ENCODE measurements around the gene OR2B2.

OR2B2 gene

DNA sequence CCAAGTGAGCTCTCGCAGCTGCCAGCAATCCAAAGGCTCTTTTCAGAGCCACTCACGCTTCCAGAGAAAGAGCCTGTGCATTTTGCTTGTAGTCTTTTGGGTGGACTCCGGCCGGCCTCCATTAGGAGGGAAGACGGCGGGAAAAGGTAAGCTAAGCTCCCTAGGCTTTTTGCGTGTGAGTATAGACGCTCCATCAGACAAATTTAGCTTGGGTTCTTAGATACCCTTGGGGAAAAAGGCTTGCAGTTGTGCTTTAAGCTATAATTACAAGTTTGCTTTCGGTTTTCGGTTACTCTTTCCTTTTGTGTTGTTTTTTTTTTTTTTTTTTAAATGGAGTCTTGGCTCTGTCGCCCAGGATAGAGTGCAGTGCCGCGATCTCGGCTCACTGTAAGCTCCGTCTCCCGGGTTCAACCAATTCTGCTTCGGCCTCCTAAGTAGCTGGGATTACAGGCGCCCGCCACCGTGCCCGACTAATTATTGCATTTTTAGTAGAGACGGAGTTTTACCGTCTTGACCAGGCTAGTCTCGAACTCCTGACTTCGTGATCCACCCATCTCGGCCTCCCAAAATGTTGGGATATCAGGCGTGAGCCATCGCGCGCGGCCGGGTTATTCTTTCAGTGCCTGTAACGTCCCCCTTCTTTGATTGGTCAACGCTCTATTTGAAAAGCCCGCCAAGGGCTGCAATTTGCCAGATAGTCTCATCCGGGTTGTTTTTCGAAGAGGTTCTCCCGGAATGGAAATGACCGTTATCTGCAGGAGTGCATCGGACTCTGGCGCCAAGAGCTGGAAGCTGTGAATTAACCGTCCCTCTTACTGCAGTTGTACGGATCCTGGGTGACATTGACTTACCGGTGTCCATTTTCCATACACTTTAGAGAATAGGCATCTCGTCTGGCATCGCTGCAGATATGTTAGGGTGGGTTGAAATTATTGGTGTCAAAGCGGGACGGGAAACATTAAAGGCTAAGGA is 18.1 kb downstream of the OR2B2 start:
- peak; percentile 87 for DNase-seq (ENCODE audit: low read depth, low spot score)

DNA sequence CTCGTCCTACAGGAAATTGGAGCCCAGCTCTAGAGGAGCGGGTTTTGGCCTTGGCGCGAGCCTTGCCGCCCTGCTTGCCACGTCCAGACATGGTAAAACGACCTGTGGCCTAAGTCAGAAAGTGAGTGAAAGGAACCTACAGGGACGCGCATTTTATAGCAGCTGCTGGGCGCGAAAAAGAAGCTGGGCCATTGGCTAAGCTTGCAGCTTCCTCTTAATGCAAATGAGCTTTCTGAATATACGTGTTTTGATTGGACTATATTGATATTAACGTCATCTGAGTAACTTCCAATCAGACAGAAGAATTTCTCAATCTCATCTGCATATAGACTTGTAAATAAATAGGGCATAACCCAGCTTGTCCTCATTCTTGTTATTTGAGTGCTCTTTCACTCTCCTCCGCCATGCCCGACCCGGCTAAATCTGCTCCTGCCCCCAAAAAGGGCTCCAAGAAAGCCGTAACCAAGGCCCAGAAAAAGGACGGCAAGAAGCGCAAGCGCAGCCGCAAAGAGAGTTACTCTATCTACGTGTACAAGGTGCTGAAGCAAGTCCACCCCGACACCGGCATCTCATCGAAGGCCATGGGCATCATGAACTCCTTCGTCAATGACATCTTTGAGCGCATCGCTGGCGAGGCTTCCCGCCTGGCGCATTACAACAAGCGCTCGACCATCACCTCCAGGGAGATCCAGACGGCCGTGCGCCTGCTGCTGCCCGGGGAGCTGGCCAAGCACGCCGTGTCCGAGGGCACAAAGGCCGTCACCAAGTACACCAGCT is 18.9 kb downstream of the OR2B2 start:
- DNase-seq (ENCODE audit: low read depth, low spot score): peak; percentile 97

- DNase-seq (ENCODE audit: low read depth, low spot score): no peak
These were observed 19.5 kb downstream of the OR2B2 start for GRCh38 chr6:27892649-27893058.

GRCh38 chr6:27891320-27891875 is 20.8 kb downstream of the OR2B2 start:
- no peak for DNase-seq (ENCODE audit: low read depth, low spot score)

DNA sequence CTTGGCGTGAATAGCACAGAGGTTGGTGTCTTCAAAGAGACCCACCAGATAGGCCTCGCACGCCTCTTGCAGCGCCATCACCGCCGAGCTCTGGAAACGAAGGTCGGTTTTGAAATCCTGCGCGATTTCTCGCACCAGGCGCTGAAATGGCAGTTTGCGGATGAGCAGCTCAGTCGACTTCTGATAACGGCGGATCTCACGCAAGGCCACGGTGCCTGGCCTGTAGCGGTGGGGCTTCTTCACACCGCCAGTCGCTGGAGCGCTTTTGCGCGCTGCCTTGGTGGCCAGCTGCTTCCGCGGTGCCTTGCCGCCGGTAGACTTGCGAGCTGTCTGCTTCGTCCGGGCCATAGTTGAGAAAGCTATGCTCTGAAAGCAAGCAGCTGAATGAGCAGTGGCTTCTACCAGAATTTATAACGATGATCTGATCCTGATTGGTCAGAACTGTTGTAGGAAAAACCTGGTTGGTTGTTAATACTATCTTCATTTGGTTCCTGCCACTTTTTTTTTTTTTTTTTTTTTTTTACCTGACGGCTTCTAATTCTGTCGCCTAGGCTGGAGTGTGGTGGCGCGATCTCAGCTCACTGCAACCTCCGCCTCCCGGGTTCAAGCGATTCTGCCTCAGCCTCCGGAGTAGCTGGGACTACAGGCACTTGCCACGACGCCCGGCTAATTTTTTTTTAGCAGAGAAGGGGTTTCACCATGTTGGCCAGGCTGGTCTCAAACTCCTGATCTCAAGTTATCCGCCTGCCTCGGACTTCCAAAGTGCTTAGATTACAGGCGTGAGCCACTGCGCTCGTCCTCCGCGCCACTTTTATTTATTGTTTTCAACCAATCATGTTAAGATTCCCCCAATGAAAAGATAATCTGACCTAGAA is 21.5 kb downstream of the OR2B2 start:
- peak; percentile 94 for DNase-seq (ENCODE audit: low read depth, low spot score)

GRCh38 chr6:27889628-27890444 is 22.4 kb downstream of the OR2B2 start:
- peak; percentile 74 for DNase-seq (ENCODE audit: low read depth, low spot score)

DNA sequence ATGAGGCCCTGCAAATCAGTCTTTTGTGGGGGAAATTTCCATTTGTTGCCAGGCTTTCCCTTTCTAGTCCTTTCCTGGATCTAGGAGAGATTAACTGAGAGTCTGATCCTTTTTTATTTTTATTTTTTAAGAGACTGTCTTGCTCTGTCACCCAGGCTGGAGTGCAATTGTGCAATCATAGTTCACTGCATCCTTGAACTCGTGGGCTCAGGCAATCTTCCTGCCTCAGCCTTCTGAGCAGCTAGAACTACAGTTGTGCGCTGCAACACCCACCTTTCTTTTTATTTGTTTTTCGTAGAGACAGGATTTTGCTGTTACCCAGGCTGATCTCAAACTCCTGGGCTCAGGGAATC is 22.9 kb downstream of the OR2B2 start:
- DNase-seq (ENCODE audit: low read depth, low spot score): no peak

GRCh38 chr6:27888566-27888965 is 23.6 kb downstream of the OR2B2 start:
- peak; percentile 58 for DNase-seq (ENCODE audit: low read depth, low spot score)

DNA sequence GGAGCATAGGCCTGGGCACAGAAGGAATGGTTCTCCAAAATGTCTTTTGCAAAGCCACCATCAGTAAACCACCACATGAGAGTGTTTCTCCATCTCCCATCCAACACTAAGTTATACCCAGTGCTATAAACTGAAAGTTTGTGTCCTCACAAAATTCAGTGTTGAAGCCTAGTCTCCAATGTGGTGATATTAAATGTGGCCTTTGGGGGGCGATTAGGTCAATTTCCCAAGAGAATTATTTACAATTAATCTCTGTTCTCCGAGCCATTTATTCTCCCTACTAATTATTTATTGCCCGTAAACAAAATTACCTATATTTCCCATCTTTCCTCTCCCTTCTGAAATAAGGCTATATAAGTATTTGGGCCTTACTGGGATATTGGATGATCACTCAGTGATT is 26.1 kb downstream of the OR2B2 start:
- DNase-seq (ENCODE audit: low read depth, low spot score): no peak

- no peak for DNase-seq (ENCODE audit: low read depth, low spot score)
These were observed 29.1 kb downstream of the OR2B2 start for GRCh38 chr6:27883136-27883535.

GRCh38 chr6:27882624-27883023 is 29.6 kb downstream of the OR2B2 start:
- DNase-seq (ENCODE audit: low read depth, low spot score): peak; percentile 64

GRCh38 chr6:27879837-27880236 is 32.4 kb downstream of the OR2B2 start:
- no peak for DNase-seq (ENCODE audit: low read depth, low spot score)

DNA sequence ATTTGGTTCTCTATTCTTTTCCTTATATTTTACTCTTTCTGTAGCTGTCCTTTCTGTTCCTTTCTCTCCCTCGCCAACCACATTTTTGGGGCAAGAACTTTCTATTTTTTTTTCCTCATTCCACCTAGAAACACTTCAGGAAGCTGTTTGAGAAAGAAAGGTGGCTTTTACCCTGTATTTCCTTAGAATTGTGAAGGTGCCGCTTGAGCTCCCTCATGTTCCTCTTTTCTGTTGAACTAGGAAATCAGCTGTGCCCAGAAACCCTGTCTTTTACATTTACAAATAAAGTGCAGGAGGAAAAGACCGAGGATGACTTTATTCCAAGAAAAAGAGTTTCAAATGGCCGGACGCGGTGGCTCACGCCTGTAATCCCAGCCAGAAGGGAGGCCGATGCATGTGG is 38.2 kb downstream of the OR2B2 start:
- no peak for DNase-seq (ENCODE audit: low read depth, low spot score)

DNA sequence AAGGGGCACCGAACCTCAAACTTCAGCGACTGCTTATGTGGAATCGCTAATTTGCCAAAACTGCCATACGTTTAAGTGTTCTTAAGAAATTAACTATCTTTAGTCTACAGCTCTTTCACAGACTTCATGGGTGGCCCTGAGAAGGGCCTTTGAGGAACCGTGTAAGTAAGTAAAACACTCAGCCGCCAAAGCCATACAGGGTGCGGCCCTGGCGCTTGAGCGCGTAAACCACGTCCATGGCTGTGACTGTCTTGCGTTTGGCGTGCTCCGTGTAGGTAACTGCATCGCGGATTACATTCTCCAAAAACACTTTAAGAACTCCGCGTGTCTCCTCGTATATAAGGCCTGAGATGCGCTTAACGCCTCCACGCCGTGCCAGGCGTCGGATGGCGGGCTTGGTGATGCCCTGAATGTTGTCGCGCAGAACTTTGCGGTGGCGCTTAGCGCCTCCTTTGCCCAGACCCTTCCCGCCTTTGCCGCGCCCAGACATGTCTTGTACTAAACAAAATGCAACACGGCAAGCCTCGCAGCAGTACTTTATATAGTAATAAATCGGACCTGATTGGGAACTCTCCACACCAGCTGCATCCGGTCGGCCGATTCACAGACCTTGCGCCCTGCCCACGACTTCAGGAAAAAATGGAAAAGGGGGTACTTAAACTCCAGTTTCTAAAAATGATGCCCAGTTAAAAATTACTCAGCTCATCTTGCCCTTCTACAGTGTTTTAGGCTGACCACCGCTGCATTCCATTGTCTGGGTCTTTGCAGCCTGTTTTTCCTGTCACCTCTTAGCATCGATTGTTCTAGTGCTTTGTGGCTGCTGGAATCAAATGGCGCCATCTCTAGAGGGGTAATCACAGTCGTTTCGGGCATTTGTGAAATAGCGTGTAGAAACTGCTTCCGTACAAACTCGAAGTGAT is 38.9 kb downstream of the OR2B2 start:
- DNase-seq (ENCODE audit: low read depth, low spot score): peak; percentile 95

- DNase-seq (ENCODE audit: low read depth, low spot score): no peak
These were observed 39.6 kb downstream of the OR2B2 start for GRCh38 chr6:27872642-27873020.

DNA sequence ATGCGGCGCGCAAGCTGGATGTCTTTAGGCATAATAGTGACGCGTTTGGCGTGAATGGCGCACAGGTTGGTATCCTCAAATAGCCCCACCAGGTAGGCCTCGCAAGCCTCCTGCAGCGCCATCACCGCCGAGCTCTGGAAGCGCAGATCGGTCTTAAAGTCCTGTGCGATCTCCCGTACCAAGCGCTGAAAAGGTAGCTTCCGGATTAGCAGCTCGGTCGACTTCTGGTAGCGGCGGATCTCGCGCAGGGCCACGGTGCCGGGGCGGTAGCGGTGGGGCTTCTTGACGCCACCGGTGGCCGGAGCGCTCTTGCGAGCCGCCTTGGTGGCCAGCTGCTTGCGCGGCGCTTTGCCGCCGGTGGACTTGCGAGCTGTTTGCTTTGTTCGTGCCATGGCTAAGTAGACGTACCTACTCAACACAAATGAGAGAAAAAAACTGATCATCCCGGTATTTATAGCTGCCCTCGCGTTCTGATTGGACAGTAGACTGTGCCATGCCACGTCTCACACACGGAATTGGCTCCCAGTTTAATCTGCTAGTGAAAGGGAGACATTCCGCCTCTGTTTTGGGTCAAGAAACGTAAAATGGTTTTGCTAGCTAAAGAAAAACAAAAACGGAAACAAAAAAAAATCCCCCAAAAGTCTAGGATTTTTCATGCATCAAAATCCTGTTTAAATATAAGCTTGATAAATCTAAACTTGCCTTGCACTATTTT is 40.1 kb downstream of the OR2B2 start:
- peak; percentile 96 for DNase-seq (ENCODE audit: low read depth, low spot score)

GRCh38 chr6:27870291-27870870 is 41.8 kb downstream of the OR2B2 start:
- DNase-seq (ENCODE audit: low read depth, low spot score): peak; percentile 39

DNA sequence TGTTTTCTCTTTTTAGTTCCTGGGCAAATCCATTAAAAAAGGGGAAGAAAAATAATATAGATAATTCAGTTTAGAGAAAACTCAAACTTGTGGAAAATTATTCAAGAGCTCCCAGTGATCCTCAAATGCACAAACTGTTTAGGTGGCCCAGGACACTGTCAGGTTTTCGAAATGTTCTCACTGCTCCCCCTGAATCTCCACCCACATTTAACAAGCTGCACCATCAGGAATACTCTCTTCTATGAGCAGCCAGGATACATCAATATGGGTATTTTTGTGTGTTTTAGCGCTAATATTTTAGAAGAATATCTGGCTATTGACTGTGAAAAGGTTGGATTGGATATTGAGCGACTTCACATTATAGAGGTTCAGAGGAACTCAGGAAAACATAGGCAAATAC is 43.9 kb downstream of the OR2B2 start:
- DNase-seq (ENCODE audit: low read depth, low spot score): no peak

DNA sequence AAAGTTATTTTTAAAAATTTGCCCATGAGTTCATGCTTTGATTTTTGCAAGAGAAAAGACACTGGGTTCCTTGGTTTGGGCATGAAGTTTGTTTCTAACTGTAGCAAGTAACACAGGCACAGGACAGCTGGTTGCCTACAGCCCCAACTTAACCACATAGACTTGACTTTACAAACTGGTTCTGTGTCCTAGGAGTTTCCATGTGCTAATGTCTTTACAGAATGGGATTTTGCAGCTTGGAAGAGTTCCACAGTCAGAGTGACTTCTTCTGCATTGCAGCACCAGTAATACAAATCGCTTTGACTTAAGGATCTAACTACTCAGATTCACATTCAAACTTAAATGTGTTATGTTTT is 44.3 kb downstream of the OR2B2 start:
- no peak for DNase-seq (ENCODE audit: low read depth, low spot score)

Measured in ELF-1 (cell line).